ENCODE measurements around the gene FN1.

FN1 gene

GRCh38 chr2:215382480-215382879 is 53.4 kb downstream of the FN1 start:
- DNase-seq (ENCODE audit: low read depth), result no peak

- no peak for DNase-seq (ENCODE audit: low read depth)
Observed at GRCh38 chr2:215382011-215382410, 53.9 kb downstream of the FN1 start.

- no peak for DNase-seq (ENCODE audit: low read depth)
Observed at GRCh38 chr2:215380699-215381098, 55.2 kb downstream of the FN1 start.

GRCh38 chr2:215379948-215380347 is 55.9 kb downstream of the FN1 start:
- no peak for DNase-seq (ENCODE audit: low read depth)

GRCh38 chr2:215379039-215379438 is 56.8 kb downstream of the FN1 start:
- DNase-seq (ENCODE audit: low read depth), result no peak

GRCh38 chr2:215378045-215378444 is 57.8 kb downstream of the FN1 start:
- no peak for DNase-seq (ENCODE audit: low read depth)

GRCh38 chr2:215377283-215377682 is 58.6 kb downstream of the FN1 start:
- DNase-seq (ENCODE audit: low read depth), result no peak

GRCh38 chr2:215376103-215376780 is 59.6 kb downstream of the FN1 start:
- DNase-seq (ENCODE audit: low read depth), result no peak

- no peak for DNase-seq (ENCODE audit: low read depth)
Observed at GRCh38 chr2:215375467-215375830, 60.4 kb downstream of the FN1 start.

- no peak for DNase-seq (ENCODE audit: low read depth)
Observed at GRCh38 chr2:215374642-215375466, 61.0 kb downstream of the FN1 start.

- no peak for DNase-seq (ENCODE audit: low read depth)
Observed at GRCh38 chr2:215374002-215374401, 61.9 kb downstream of the FN1 start.

GRCh38 chr2:215372968-215373649 is 62.8 kb downstream of the FN1 start:
- no peak for DNase-seq (ENCODE audit: low read depth)

GRCh38 chr2:215371915-215372897 is 63.7 kb downstream of the FN1 start:
- no peak for DNase-seq (ENCODE audit: low read depth)

GRCh38 chr2:215370112-215370965 is 65.5 kb downstream of the FN1 start:
- no peak for DNase-seq (ENCODE audit: low read depth)

- DNase-seq (ENCODE audit: low read depth), result no peak
Observed at GRCh38 chr2:215369181-215369760, 66.6 kb downstream of the FN1 start.

GRCh38 chr2:215368493-215368809 is 67.4 kb downstream of the FN1 start:
- no peak for DNase-seq (ENCODE audit: low read depth)

GRCh38 chr2:215367662-215368492 is 68.0 kb downstream of the FN1 start:
- no peak for DNase-seq (ENCODE audit: low read depth)

- no peak for DNase-seq (ENCODE audit: low read depth)
Observed at GRCh38 chr2:215366440-215367032, 69.3 kb downstream of the FN1 start.

GRCh38 chr2:215365184-215365658 is 70.6 kb downstream of the FN1 start:
- DNase-seq (ENCODE audit: low read depth), result no peak

All from T follicular helper cell (primary cell).